GM19452 (cell line): Measurements from ENCODE around the gene SORCS2.

Experiments used
- ATAC-seq: cut with Tn5 transposase; IDR thresholded peaks from one replicate; pipeline ENCODE4 v1.9.1; 2021; ENCODE audit not compliant: unreplicated experiment

Gene SORCS2

DNA sequence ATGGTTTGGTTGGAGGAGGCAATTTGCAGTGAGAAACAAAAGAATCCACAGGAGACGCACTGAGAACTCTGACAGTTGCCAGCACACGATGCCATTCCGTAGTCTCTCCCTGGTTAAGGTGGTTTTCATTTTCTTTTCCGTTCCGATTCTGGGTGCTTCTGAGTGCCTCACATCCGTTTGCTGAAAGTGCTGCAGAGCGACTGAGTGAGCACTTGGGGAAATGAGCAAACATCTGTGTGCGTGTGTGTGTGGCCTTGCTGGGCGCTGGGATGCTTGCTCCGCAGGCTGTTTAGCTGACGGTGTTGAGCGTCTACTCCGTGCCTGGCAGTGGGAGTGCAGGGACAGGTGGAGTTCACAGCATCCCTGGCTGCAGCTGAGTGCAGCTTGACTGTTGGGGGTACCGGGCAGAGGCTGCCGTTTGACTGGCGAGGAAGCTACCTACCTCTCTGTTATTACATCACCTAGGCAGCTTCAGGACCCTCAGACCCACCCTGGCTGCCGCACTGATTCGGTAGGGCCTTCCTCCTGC, 49.3 kb downstream of the SORCS2 start:
- ATAC-seq = no peak

- no peak for ATAC-seq
Measured at GRCh38 chr4:7242766-7243165, 50.4 kb downstream of the SORCS2 start.

DNA sequence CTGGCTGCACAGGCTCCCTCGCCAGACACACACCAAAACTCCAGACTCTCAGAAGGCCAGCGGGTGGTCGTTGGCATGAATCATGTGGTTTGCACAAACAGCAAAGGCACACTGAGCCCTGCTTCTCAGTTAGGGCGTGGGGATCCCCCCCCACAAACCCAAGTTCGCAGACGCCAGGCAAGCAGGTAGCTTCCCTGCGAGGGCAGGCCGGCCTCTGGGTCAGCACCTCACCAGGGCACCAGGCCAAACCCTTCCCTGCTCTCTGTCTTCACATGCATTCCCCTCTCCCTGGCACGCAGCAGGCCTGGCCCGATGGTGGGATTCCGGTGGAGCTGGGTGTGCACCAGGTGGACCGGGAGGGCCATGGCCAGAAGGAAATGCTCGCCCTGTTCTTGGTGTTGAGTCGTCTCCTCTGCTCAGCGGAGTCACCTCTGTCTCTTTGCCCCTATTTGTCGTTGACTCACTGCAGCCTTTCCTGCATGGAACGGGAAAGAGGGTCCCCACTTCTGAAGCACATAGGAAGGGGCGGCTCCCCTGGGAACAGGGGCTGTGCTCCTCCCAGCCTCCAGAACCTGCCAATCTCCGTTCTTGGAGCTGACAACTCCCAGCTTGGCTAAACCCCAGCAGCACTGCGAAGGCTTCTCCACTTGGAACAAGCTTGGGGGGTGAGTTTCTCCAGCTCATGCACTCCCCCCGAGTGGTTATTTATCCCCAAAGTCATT, 51.4 kb downstream of the SORCS2 start:
- ATAC-seq = no peak

DNA sequence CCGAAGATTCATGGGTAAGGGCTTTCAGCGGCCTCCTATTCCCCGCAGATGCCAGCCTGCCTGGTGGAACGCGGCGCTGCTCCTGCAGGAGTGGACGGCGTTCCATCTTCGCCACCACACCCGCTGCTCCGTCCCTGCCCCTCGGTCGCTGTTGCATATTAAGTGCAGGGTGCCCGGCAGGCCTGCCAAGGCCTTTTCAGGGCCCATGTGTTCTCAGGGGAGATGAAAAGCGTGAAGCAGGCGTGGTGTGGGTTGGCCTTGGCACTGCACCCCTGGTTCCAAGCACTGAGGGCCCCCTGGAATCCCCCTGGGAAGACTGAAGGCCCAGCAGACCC, 52.0 kb downstream of the SORCS2 start:
- ATAC-seq = no peak

- ATAC-seq = no peak
Measured at GRCh38 chr4:7244751-7245320, 52.5 kb downstream of the SORCS2 start.

- no peak for ATAC-seq
Measured at GRCh38 chr4:7247521-7247920, 55.2 kb downstream of the SORCS2 start.

DNA sequence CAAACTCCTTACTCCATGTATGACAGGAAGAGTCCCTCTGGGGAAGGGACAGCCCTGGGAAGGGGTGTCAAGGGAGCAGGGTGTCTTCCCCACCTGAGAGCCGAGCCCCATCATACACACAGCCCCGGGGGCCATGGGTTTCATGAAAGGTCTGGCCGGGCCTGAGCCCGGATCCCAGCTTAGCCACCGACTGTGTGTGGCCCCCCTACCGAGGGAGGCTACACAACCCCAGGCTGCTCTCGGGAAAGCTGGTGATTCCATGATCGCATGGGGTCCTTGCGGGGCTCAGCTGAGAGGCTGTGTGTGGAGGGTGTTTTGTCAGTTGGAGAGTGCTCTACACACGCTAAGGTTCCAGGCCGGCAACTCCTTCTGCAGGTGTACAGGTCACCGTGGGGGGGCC, 55.6 kb downstream of the SORCS2 start:
- no peak for ATAC-seq

DNA sequence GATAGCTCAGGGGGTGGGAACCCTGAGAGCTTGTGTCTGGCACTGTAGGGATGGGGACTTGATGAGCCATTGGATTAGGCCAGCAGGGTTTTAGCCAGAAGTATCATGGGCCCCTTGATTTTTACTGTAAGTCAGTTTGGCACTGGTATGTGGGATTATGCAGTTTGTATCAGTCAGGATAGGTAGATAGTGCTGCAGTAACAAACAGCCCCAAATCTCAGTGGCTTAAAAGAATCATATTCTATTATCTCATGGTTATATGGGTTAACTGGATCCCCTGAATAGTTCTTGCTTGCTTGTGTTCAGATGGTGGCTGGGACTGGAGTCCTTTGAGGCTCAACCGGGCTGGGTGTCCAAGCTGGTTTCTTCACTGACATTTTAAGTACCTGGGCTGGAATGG, 56.5 kb downstream of the SORCS2 start:
- ATAC-seq = no peak

DNA sequence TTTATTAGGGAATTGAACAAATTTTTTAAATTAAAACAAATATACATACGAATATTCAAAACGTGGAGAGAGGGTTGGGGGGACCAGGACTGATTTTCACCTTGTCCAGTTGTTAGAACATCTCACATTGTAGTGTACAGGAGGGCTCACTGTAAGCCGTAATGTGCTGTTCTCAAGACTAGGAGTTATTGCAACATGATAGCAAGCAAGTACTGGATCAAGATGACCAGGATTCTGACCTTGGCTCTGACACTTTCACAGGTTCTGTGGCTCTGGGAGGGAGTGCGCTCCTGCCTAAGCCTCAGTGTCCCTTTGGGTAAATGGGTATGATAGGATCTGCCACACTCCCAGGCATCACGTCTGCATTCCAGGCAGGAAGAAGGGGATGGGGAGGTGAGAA, 59.0 kb downstream of the SORCS2 start:
- ATAC-seq = no peak

- ATAC-seq = no peak
Measured at GRCh38 chr4:7252051-7252450, 59.7 kb downstream of the SORCS2 start.

DNA sequence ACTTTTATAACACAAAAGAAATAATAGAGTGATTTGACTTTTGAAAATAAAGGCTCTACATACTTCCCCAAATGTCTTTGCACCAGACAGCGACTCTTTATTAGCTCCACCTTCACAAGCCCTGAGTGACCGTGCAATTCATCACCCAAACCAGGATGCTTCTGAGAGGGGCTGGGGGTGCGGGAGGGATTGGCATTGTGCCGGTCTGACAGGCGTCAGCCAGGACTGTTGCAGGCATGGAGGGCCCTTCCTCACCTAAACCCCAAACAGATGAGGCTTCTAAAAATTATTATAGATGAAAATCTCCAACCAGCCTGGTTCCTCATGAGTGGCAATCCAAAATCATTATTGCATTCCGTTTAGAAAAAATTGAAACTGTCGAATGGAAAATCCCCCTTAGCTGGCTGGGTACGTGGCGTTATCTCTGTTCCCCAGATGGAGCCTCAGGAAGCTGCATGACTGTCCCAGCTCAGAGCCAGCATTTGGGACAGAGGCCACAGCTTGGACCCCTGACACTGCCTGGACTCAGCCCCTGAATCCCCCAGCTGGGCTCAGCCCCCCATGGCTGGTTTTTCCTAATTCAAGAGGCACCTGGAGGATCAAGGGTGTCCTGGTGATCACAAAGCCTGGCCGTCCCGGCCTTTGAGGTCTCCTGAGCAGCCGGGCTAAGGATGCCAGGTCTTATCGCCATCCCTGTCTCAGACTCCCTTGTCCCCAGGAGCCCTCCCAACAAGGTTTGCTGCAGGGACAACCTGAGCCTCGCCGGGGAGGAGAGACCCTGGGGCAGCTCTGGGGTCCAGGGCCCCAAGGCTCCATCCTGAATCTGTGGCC, 60.4 kb downstream of the SORCS2 start:
- no peak for ATAC-seq

GRCh38 chr4:7253341-7253700, 61.0 kb downstream of the SORCS2 start:
- no peak for ATAC-seq

GRCh38 chr4:7253837-7254236, 61.5 kb downstream of the SORCS2 start:
- no peak for ATAC-seq

GRCh38 chr4:7254736-7255487, 62.6 kb downstream of the SORCS2 start:
- ATAC-seq = peak; percentile 89

- no peak for ATAC-seq
Measured at GRCh38 chr4:7255488-7255881, 63.1 kb downstream of the SORCS2 start.

GRCh38 chr4:7255996-7256395, 63.7 kb downstream of the SORCS2 start:
- ATAC-seq = no peak

GRCh38 chr4:7256984-7257810, 64.9 kb downstream of the SORCS2 start:
- ATAC-seq = no peak

GRCh38 chr4:7259039-7259438, 66.7 kb downstream of the SORCS2 start:
- no peak for ATAC-seq

GRCh38 chr4:7260569-7260968, 68.2 kb downstream of the SORCS2 start:
- no peak for ATAC-seq

DNA sequence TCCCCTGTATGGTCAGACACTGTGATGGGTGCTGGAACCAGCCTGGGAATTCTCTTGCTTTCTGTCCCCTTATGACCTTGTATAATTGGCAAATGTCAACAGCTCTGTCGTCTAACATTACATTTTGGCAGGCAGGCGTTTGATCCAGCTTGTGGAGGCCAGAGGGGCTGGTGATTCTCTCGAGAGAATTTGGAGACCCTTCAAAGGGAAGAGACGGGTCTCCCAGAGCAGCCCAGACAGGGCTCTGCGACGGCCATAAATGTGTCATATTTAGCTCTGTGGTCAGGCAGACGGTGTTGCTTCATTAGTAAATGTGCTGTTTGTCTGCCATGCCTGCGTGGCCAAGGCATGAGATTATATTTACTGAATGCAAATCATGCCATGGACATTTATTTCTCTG, 68.7 kb downstream of the SORCS2 start:
- no peak for ATAC-seq

GRCh38 chr4:7261536-7261935, 69.2 kb downstream of the SORCS2 start:
- no peak for ATAC-seq
